Activated CD4-positive, alpha-beta T cell treated with anti-CD3 and anti-CD28 coated beads, Interleukin-2, amount 10 ng/mL, durations not matched to agents 24 days and 14 days (primary cell): ENCODE data around the gene RUSC2. TPM values are rescaled to one million over a fixed set of nuclear protein-coding genes. Genes with fewer than 3 reads are reported as not detected.
"Not testable (repeated sequence)": the region's sequence is repeated elsewhere in the genome, so short reads cannot be mapped to it uniquely, and the experiment has no call there.

Experiments used
- DNase-seq: peaks from one replicate; pipeline ENCODE4 v3.0.0; 2022
- H3K27ac Mint-ChIP-seq: one replicate; pipeline ENCODE4 v1.8.0; 2022; ENCODE audit warnings: mild to moderate bottlenecking, mixed read lengths
- H3K27me3 Mint-ChIP-seq: one replicate; pipeline ENCODE4 v1.8.0; 2022; ENCODE audit warnings: mixed read lengths
- H3K36me3 Mint-ChIP-seq: one replicate; pipeline ENCODE4 v1.8.0; 2022; ENCODE audit warnings: low read depth, mild to moderate bottlenecking, mixed read lengths
- H3K4me1 Mint-ChIP-seq: one replicate; pipeline ENCODE4 v1.8.0; 2021; ENCODE audit warnings: mixed read lengths
- H3K4me3 Mint-ChIP-seq: one replicate; pipeline ENCODE4 v1.8.0; 2022; ENCODE audit warnings: mild to moderate bottlenecking, moderate library complexity, mixed read lengths
- H3K9me3 Mint-ChIP-seq: one replicate; pipeline ENCODE4 v1.8.0; 2021; ENCODE audit warnings: mixed read lengths
- intact Hi-C: fragments of 100-400 bp; cut with micrococcal nuclease; formaldehyde crosslinking; loops from one replicate; pipeline ENCODE4 v1.15.1; 2023
- total RNA-seq: library from RNA; stranded (reverse); gene quantifications from 2 replicates; pipeline ENCODE4 v1.2.3, GENCODE V29; 2022

The RUSC2 gene, protein sequence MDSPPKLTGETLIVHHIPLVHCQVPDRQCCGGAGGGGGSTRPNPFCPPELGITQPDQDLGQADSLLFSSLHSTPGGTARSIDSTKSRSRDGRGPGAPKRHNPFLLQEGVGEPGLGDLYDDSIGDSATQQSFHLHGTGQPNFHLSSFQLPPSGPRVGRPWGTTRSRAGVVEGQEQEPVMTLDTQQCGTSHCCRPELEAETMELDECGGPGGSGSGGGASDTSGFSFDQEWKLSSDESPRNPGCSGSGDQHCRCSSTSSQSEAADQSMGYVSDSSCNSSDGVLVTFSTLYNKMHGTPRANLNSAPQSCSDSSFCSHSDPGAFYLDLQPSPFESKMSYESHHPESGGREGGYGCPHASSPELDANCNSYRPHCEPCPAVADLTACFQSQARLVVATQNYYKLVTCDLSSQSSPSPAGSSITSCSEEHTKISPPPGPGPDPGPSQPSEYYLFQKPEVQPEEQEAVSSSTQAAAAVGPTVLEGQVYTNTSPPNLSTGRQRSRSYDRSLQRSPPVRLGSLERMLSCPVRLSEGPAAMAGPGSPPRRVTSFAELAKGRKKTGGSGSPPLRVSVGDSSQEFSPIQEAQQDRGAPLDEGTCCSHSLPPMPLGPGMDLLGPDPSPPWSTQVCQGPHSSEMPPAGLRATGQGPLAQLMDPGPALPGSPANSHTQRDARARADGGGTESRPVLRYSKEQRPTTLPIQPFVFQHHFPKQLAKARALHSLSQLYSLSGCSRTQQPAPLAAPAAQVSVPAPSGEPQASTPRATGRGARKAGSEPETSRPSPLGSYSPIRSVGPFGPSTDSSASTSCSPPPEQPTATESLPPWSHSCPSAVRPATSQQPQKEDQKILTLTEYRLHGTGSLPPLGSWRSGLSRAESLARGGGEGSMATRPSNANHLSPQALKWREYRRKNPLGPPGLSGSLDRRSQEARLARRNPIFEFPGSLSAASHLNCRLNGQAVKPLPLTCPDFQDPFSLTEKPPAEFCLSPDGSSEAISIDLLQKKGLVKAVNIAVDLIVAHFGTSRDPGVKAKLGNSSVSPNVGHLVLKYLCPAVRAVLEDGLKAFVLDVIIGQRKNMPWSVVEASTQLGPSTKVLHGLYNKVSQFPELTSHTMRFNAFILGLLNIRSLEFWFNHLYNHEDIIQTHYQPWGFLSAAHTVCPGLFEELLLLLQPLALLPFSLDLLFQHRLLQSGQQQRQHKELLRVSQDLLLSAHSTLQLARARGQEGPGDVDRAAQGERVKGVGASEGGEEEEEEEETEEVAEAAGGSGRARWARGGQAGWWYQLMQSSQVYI (N-terminal part only)
- total RNA-seq = 6.9 and 7.9 TPM in 2 replicates

DNA sequence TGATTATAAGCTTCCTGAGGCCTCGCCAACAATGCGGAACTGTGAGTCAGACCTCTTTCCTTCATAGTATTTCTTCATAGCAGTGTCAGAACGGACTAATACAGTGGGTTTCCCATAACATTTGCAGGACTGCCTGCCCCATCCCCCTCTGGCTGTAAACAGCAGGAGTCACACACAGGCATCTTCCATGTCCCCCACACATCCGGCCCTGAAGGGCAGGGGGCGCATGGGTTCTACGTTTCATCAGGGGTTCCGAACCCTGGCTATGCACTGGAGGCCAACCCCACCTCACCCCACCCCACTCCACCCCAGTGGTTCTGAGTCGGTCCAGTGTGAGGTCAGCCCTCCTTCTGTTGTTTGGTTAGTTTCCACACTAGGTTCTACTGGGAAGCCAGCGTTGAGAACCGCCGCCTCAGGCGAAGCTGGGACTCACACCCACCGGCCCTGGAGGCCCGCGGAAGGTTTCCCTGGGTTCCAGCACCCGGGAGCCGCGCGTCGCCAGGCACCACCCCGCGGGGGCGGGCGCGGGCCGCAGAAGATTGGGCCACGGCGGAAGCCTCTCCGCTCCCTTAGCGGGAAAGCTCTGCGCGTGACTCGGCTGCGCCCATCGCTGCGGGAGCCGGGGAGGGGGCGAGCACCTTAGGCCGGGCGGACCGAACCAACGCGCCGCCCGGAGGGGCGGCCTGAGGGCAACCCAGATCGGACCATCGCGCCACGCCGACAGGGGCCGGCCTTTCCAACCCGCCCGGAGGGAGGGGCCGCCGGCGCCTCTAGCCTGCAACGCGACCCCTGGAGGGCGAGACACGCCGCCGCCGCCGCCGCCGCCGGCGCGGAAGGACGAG lies at the start of gene RUSC2:
Gene RUSC2, plus strand, starts transcription at position 799 of the 842 bp plus-strand sequence. CDS start 56,411 bp downstream, outside the sequence.
- Mint-ChIP-seq H3K4me1 (peaks cover 27% of the 10 kb centered on the region), H3K27me3 (peaks cover 20% of the 10 kb centered on the region), H3K36me3 (no peaks in the 10 kb centered on the region), H3K4me3 (peak within 1 kb of the TSS; percentile 95), H3K27ac (peak within 1 kb of the TSS; percentile 72), H3K9me3 (no peaks in the 10 kb centered on the region)
- DNase-seq = peak; percentile 89
- intact Hi-C loops = no loop called here

GRCh38 chr9:35446012-35446411 lies 43.9 kb upstream of the RUSC2 start:
- intact Hi-C loops = no loop called here
- Mint-ChIP-seq H3K4me1 (no peaks in the 10 kb centered on the region), H3K4me3 (no peak overlapping the region), H3K27me3 (peaks cover 29% of the 10 kb centered on the region), H3K36me3 (no peaks in the 10 kb centered on the region), H3K27ac (no peak overlapping the region), H3K9me3 (no peaks in the 10 kb centered on the region)
- no peak for DNase-seq

- H3K4me1 Mint-ChIP-seq = no peaks in the 10 kb centered on the region
- H3K27ac Mint-ChIP-seq = no peak overlapping the region
These were observed 41.4 kb upstream of the RUSC2 start for GRCh38 chr9:35448496-35448895.

GRCh38 chr9:35452481-35452880 lies 37.4 kb upstream of the RUSC2 start:
- no peak for DNase-seq
- Mint-ChIP-seq H3K27me3 (peaks cover 23% of the 10 kb centered on the region), H3K36me3 (no peaks in the 10 kb centered on the region), H3K9me3 (peaks cover 8% of the 10 kb centered on the region), H3K4me1 (no peaks in the 10 kb centered on the region), H3K27ac (no peak overlapping the region), H3K4me3 (no peak overlapping the region)
- intact Hi-C loops = no loop called here

More at GRCh38 chr9:35448496-35448895, 41.4 kb upstream of the RUSC2 start:
- Mint-ChIP-seq H3K4me3 (no peak overlapping the region), H3K9me3 (no peaks in the 10 kb centered on the region), H3K27me3 (peaks cover 32% of the 10 kb centered on the region), H3K36me3 (no peaks in the 10 kb centered on the region)
- intact Hi-C loops = no loop called here
- no peak for DNase-seq

GRCh38 chr9:35453786-35454185 lies 36.1 kb upstream of the RUSC2 start:
- H3K27me3 Mint-ChIP-seq = peaks cover 18% of the 10 kb centered on the region
- intact Hi-C loops = no loop called here
- H3K4me1 Mint-ChIP-seq = no peaks in the 10 kb centered on the region
- no peak overlapping the region for H3K27ac Mint-ChIP-seq
- peaks cover 13% of the 10 kb centered on the region for H3K9me3 Mint-ChIP-seq
- no peak for DNase-seq
- no peaks in the 10 kb centered on the region for H3K36me3 Mint-ChIP-seq
- H3K4me3 Mint-ChIP-seq = no peak overlapping the region

- H3K4me1 Mint-ChIP-seq = no peaks in the 10 kb centered on the region
- H3K27ac Mint-ChIP-seq = no peak overlapping the region
- peaks cover 8% of the 10 kb centered on the region for H3K9me3 Mint-ChIP-seq
- no peak overlapping the region for H3K4me3 Mint-ChIP-seq
- intact Hi-C loops = no loop called here
- no peak for DNase-seq
- peaks cover 3% of the 10 kb centered on the region for H3K36me3 Mint-ChIP-seq
- H3K27me3 Mint-ChIP-seq = peaks cover 29% of the 10 kb centered on the region
These were observed 25.5 kb upstream of the RUSC2 start for GRCh38 chr9:35464141-35465025.

- Mint-ChIP-seq H3K4me1 (no peaks in the 10 kb centered on the region), H3K9me3 (no peaks in the 10 kb centered on the region), H3K36me3 (no peaks in the 10 kb centered on the region), H3K4me3 (no peak overlapping the region), H3K27me3 (peaks cover 37% of the 10 kb centered on the region), H3K27ac (no peak overlapping the region)
- intact Hi-C loops = loop anchor here (10.0 kb wide), 1 partner anchor 576 kb away; a partner anchor contains a TSS
- no peak for DNase-seq
These were observed 19.6 kb upstream of the RUSC2 start for GRCh38 chr9:35470340-35470739.

DNA sequence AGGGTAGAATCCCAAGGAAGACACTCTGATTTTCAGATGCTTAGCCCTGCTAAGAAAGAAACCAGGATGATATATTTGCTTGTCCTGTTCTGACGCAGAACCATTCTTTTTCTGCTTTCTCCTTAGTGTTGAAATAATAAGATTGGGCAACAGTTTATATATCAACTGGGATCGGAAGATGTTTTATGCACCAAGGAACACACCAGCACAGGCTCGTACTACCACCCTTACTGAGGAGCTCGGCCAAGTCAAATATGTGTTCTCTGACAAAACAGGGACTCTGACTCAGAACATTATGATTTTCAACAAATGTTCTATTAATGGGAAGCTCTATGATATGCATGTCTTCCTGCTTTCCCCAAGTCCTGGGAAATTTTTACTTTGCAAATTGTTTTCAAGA lies 19.0 kb upstream of the RUSC2 start:
- H3K27ac Mint-ChIP-seq = no peak overlapping the region
- no peaks in the 10 kb centered on the region for H3K36me3 Mint-ChIP-seq
- H3K9me3 Mint-ChIP-seq = no peaks in the 10 kb centered on the region
- no peak overlapping the region for H3K4me3 Mint-ChIP-seq
- no peaks in the 10 kb centered on the region for H3K4me1 Mint-ChIP-seq
- peaks cover 39% of the 10 kb centered on the region for H3K27me3 Mint-ChIP-seq
- intact Hi-C loops = loop anchor here (10.0 kb wide), 1 partner anchor 576 kb away; a partner anchor contains a TSS
- DNase-seq = no peak

- intact Hi-C loops = loop anchor here (10.0 kb wide), 1 partner anchor 582 kb away; a partner anchor contains a TSS
- no peaks in the 10 kb centered on the region for H3K4me1 Mint-ChIP-seq
- no peak overlapping the region for H3K4me3 Mint-ChIP-seq
These were observed 13.3 kb upstream of the RUSC2 start for GRCh38 chr9:35476596-35476995.

GRCh38 chr9:35477211-35477855 lies 12.6 kb upstream of the RUSC2 start:
- H3K27ac Mint-ChIP-seq, H3K36me3 Mint-ChIP-seq, H3K4me1 Mint-ChIP-seq, H3K9me3 Mint-ChIP-seq, H3K4me3 Mint-ChIP-seq: not testable (repeated sequence)
- peaks cover 27% of the 10 kb centered on the region for H3K27me3 Mint-ChIP-seq
- peak; percentile 75 for DNase-seq
- intact Hi-C loops = loop anchor here (1.0 to 10.0 kb wide), 2 partner anchors 361 to 583 kb away; a partner anchor contains a TSS

More at GRCh38 chr9:35476596-35476995, 13.3 kb upstream of the RUSC2 start:
- peaks cover 27% of the 10 kb centered on the region for H3K27me3 Mint-ChIP-seq
- no peaks in the 10 kb centered on the region for H3K36me3 Mint-ChIP-seq
- no peak for DNase-seq
- H3K27ac Mint-ChIP-seq = no peak overlapping the region
- no peaks in the 10 kb centered on the region for H3K9me3 Mint-ChIP-seq

DNA sequence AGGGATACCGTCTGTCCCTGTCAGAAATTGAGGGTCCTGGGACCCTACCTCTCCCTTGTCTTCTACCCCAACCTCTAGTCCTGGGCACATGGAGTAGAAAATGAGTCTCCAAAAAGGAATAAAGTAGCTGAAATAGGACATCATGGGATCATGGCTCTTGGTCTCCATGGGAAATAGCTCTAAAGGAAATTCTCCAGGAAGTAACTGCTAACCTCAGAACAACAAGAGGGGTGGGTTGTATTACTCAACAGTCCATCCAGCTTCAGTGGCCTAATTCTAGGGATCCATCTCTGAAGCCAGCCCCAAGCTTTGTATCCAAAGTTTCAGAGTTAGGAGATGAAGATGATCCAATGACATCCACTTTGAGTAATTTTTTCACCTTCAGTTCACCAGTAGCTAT lies 11.0 kb upstream of the RUSC2 start:
- Mint-ChIP-seq H3K27me3 (peaks cover 19% of the 10 kb centered on the region), H3K36me3 (no peaks in the 10 kb centered on the region), H3K27ac (no peak overlapping the region), H3K4me1 (no peaks in the 10 kb centered on the region), H3K4me3 (no peak overlapping the region), H3K9me3 (no peaks in the 10 kb centered on the region)
- intact Hi-C loops = loop anchor here (10.0 kb wide), 1 partner anchor 584 kb away; a partner anchor contains a TSS
- no peak for DNase-seq
